Measurements from ENCODE around the gene SFXN5.

Gene SFXN5

GRCh38 chr2:73112026-73112912 lies 40.8 kb upstream of the SFXN5 start:
- no peak for TF ChIP-seq CTCF (IDR thresholded peaks at IDR 0.05; ENCODE audit: low read depth, low read length, missing control alignments)
- H3K4me3 ChIP-seq (replicated peaks; ENCODE audit: low read depth, low read length), result peak overlapping the region; percentile 67
- DNase-seq (ENCODE audit: extremely low read depth, low read depth), result no peak

- TF ChIP-seq CTCF (IDR thresholded peaks at IDR 0.05; ENCODE audit: low read depth, low read length, missing control alignments), result no peak
- H3K4me3 ChIP-seq (replicated peaks; ENCODE audit: low read depth, low read length), result peak overlapping the region; percentile 67
- no peak for DNase-seq (ENCODE audit: extremely low read depth, low read depth)
Observed at GRCh38 chr2:73111073-73112025, 39.8 kb upstream of the SFXN5 start.

GRCh38 chr2:73110168-73111072 lies 38.9 kb upstream of the SFXN5 start:
- DNase-seq (ENCODE audit: extremely low read depth, low read depth), result no peak
- H3K4me3 ChIP-seq (replicated peaks; ENCODE audit: low read depth, low read length), result peak overlapping the region; percentile 67
- no peak for TF ChIP-seq CTCF (IDR thresholded peaks at IDR 0.05; ENCODE audit: low read depth, low read length, missing control alignments)

GRCh38 chr2:73109431-73110167 lies 38.1 kb upstream of the SFXN5 start:
- DNase-seq (ENCODE audit: extremely low read depth, low read depth), result no peak
- TF ChIP-seq CTCF (IDR thresholded peaks at IDR 0.05; ENCODE audit: low read depth, low read length, missing control alignments), result no peak
- H3K4me3 ChIP-seq (replicated peaks; ENCODE audit: low read depth, low read length), result no peak overlapping the region

GRCh38 chr2:73107211-73107926 lies 35.9 kb upstream of the SFXN5 start:
- no peak overlapping the region for H3K4me3 ChIP-seq (replicated peaks; ENCODE audit: low read depth, low read length)
- no peak for DNase-seq (ENCODE audit: extremely low read depth, low read depth)
- no peak for TF ChIP-seq CTCF (IDR thresholded peaks at IDR 0.05; ENCODE audit: low read depth, low read length, missing control alignments)

Measured in HFF-Myc (cell line).